HG02970 (cell line): ENCODE results near the gene TBC1D20.

ENCODE experiments used
- ATAC-seq: cut with Tn5 transposase; IDR thresholded peaks from one replicate; pipeline ENCODE4 v1.9.1; 2021; ENCODE audit warnings: mild to moderate bottlenecking, moderate library complexity, moderate number of reproducible peaks; ENCODE audit not compliant: unreplicated experiment, low FRiP score

The TBC1D20 gene

DNA sequence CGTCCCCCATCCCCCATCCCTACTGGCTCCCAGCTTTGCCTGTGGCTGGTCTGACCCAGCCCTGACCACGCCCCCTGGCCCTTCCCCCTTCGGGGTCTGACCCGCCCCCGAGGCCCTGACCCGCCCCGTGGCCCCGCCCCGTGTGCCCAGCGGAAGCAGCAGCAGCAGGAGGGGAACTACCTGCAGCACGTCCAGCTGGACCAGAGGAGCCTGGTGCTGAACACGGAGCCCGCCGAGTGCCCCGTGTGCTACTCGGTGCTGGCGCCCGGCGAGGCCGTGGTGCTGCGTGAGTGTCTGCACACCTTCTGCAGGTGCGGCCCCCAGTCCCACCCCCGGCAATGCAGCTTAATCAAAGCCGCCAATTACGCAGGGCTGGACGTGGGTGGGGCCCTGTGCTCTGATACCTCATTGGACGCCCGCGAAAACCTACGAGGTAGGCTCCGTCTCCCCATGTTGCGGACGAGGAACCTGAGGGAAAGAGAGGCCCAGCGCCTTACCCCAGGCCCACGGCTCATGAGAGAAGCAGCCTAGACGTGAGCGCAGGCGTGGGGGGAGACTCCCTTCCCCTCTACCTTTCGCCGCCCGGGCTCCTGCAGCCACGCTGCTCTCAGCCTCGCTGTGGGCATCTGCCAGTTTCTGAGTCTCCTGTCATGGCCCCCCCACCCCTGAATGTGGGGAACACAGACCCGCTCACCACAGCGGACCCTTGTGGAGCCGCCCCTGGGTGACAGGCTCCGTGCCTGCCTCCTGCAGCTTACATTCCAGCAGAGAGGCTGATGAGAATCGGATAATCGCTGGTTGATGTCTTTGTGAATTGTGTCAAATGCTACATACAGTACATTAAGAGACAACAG is 41.4 kb downstream of the TBC1D20 start:
- ATAC-seq, result no peak

- ATAC-seq, result no peak
Observed at GRCh38 chr20:420166-420620, 42.1 kb downstream of the TBC1D20 start.

DNA sequence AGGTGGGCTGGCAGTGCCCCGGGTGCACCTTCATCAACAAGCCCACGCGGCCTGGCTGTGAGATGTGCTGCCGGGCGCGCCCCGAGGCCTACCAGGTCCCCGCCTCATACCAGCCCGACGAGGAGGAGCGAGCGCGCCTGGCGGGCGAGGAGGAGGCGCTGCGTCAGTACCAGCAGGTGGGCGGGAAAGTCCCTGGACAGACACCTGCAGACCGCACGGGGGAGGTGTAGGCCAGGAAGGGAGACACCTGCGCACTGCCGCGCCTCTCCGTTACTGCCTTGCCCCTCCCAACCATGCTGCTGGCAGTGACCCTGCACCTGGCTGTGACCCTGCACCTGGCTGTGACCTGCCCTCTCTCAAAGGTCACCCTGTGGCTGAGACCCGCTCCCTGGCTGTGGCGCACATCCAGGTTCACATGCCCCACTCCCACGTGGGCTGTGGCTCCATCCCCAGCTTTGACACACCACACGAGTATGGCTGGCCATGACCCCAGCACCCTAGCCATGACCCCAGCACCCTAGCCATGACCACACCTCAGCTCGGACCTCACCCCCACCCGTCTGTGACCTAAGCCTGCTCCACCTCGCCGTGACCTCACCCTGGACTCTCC is 42.7 kb downstream of the TBC1D20 start:
- no peak for ATAC-seq

- ATAC-seq, result no peak
Observed at GRCh38 chr20:418858-419365, 43.4 kb downstream of the TBC1D20 start.

DNA sequence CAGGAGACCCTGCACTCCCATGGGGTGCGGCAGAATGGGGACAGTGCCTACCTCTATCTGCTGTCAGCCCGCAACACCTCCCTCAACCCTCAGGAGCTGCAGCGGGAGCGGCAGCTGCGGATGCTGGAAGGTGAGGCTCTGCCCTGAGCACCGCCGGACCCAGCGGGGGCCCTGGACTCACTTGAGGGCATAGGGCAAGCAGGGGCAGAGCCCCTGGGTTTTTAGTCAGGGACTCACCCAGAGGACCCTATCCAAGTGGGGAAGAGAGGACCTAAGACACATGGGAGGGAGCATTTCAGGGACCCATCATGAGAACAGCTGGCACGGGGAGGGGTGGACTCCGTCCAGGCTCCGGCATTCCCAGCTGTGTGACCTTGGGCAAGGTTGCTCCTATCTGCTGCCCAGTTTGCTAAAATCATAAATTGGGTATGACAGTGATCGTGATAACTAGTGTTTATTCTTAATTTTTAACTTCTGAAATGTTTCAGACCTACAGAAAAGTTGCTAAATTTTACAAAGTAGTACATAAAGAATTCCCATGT is 44.5 kb downstream of the TBC1D20 start:
- ATAC-seq, result no peak

DNA sequence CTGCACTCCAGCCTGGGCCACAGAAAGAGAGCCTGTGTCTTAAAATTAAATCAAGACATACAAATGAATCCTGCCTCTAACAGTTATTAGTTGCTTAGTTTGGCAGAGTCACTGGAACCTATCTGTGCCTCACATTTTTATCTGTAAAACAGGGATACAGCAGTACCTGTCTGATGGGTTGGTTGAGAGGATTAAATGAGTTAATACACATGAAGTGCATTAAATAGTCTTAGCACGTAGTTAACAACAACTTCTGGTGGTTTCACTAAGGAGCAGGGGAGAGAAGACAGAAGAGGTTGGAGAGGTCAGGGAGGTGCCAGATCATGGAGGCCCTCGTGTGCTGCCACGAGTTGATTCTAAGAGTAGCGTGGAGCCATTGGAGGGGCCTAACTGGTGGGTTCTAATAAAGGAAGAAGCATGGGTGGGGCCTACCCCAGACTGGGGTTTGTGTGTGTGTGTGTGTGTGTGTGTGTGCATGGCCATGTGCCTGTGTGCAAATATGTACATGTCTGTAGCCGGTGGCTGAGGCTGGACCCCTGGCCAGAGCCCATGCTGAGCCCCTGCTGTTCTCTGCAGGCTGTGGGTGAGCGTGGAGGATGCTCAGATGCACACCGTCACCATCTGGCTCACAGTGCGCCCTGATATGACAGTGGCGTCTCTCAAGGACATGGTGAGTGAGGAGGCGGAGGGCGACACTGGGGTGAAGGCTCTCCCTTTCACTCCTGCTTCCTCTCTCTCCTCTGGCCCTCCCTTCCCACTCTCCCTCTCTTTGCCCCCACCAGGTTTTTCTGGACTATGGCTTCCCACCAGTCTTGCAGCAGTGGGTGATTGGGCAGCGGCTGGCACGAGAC is 45.2 kb downstream of the TBC1D20 start:
- no peak for ATAC-seq

DNA sequence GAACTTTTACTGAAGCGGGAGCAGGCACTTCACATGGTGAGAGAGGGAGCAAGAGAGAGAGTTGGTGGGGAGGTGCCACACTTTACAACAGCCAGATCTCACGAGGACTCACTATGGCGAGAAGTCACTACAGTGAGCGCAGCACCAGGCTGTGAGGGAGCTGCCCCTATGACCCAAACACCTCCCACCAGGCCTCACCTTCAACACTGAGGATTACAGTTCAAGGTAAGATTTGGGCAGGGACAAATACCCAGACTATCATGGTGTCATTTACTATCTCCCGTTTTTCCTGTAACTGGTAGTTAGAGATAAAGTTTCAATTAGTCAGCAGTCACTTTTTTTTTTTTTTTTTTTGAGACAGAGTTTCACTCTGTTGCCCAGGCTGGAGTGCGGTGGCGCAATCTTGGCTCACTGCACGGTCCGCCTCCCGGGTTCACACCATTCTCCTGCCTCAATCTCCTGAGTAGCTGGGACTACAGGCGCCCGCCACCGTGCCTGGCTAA is 46.5 kb downstream of the TBC1D20 start:
- no peak for ATAC-seq

DNA sequence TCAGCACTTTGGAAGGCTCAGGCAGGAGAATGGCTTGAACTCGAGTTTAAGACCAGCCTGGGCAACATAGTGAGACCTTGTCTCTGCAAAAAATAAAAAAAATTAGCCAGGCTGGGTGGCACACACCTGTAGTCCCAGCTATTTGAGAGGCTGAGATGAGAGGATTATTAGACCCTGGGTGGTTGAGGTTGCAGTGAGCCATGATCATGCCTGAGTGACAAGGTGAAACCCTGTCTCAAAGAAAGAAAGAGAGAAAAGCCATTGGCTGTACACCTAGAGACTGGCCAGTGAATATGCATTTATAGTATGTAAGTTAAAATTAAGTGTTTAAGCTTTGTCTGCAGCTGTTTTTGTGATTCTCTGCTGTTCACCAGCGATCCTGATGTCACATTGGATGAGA is 48.2 kb downstream of the TBC1D20 start:
- ATAC-seq, result no peak

DNA sequence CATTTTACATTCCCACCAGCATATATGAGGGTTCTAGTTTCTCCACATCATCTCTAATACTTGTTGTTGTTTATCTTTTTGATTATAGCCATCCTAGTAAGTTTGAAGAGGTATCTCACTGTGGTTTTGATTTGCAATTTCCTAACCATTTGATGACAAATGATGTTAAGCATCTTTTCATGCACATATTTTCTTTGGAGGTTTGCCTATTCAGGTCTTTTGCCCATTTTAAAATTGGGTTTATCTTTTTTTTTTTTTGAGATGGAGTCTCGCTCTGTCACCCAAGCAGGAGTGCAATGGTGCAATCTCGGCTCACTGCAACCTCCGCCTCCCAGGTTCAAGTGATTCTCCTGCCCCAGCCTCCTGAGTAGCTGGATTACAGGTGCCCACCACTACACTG is 50.3 kb downstream of the TBC1D20 start:
- no peak for ATAC-seq

DNA sequence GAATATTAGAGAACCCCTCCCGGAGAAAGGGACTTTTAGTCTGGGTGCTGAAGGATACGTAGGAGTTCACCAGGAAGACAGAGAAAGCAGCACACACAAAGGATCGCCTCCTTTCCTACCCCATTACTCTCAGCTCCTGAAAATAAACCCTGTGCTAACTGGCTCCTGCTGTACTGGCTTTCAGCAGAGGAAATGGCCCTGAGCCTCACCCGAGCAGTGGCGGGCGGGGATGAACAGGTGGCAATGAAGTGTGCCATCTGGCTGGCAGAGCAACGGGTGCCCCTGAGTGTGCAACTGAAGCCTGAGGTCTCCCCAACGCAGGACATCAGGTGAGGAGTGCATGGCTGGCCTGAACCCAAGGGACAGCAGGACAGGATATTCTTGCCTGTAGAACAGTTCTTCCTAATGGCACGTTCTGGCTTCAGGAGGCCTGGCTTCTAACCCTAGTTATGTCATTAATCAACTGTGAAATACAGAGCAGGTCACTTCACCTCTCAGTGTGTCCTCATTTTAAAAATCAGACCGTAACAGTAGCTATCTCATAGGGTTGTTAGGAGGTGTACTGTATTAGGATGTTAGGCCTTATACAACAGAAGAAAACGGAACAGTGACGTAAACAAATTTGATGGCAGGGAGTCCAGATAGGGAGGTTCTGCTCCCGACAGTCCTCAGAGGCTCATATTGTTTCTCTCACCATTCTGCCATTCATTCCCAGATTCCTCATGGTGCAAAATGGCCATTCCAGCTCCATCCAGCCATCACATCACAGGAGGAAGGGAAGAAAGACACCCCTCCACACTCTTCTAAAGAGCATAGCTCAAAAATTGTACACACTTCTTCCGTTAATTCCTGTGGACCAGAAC is 52.4 kb downstream of the TBC1D20 start:
- no peak for ATAC-seq

- no peak for ATAC-seq
Observed at GRCh38 chr20:408843-409696, 53.3 kb downstream of the TBC1D20 start.

DNA sequence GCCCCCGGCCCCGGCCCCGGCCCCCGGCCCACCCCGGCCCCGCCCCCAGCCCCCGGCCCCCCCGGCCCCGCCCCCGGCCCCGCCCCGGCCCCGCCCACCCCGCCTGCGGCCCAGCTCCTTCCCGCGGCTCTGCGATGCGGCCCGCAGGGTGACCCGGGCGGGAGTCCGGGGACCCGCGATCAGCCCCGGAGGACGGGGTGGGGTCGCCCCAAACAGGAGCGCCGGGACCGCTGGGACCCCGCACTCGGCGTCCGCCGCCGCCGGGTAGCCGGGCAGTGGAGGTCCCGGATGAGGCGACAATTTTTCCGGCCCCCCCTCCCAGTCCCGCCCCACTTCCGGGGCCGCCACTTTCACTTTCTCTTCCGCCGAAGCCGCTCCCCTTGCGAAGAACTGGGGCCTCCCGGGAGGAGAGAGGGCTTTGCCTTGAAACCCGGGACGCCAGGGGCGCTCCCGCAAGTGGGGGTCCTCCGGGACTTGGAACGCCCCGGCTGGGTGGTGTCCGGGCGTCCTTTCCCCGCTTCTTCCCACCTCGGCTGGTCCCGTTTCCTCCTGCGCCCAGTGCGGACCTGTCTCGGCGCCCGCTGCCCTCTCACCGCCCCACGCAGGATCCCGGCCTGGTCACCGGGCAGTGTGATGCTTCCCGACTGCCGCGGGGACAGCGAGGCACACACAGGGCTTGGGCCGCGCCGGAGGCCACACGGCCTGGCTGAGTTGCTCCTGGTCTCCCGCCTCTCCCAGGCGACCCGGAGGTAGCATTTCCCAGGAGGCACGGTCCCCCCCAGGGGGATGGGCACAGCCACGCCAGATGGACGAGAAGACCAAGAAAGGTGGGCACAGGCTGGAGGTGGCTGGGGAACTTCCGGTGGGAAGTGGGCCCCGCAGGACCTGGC is 54.1 kb downstream of the TBC1D20 start, which contains the start of gene RBCK1:
RBCK1 (plus strand) TSS at position 347 of the 890 bp plus-strand sequence; CDS start at position 806, 459 bp downstream.
- ATAC-seq, result peak; percentile 70

DNA sequence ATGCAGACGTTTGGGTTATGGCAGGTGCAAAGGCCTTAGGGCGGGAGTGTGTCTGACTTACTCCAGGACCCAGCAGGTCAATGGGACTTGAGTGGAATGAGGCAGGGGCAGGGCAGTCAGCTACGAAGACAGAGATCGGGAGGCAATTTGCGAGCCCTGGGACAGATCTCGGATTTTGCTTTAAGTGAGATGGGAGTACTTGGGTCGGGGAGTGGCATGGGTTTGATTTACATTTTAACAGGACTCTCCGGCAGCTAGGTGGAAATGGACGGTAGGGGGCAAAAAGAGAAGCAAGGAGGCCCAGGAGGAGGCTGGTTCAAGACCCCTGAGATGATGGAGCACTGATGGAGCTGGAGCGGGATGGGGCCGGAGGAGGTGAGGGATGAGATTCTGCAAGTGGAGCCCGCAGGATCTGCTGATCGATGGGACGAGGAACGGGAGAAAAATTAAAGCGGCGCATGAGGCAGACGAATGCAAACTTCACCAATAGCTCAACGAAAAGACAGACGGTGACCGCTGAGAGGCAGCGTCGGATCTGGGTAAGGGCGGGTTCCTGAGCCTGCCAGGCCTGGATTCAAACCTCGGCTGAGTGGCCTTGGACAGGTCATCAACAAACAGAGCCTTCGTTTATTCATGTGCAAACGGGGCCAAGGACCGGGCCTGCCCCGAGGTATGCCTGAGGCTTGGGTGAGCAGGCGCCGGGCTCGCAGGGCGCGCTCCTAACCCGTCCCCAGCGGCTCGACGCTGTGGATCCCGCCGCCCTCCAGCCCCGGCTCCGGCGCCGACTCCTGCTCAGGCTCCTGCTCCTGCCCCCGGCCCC is 55.0 kb downstream of the TBC1D20 start:
- peak; percentile 55 for ATAC-seq

- ATAC-seq, result no peak
Observed at GRCh38 chr20:406200-407132, 55.9 kb downstream of the TBC1D20 start.

DNA sequence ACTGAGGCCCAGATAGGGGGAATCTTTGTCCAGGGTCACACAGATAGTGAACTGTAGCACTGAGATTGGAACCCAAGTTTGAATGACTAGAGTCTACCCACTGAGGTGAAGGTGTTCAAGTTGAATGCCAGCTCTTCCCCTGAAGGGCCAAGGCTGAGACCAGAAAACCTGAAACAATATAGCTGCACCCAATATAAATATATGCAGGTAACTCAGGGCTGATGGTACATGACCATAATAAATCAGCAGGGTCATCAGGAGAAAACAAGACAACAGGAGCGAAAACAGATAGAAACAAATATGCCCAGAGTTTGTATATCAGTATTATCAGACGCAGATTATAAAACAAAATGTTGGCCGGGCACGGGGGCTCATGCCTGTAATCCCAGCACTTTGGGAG is 58.2 kb downstream of the TBC1D20 start:
- ATAC-seq, result no peak

DNA sequence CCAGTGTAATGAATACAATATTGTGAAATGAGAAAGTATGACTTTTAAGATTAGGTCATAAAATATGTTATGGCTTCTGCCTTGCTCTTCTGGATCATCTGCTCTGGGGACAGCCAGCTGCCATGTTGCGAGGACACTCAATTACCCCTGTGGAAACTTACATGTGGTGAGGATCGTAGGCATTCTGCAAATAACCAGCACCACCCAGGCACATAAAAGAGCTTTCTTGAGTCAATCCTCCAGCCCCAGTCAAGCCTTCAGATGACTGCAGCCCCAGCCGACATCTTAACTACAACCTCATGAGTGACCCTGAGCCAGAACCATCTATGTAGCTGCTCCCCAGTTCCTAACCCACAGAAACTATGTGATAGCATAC is 58.8 kb downstream of the TBC1D20 start:
- ATAC-seq, result no peak
